Suppressor macrophage (primary cell): Measurements from ENCODE around the gene MAGI2.

ENCODE experiments used
- DNase-seq, 4 experiments: peaks; one replicate each; pipeline ENCODE4 v3.0.0-alpha.2; 2020 to 2022

The MAGI2 gene

DNA sequence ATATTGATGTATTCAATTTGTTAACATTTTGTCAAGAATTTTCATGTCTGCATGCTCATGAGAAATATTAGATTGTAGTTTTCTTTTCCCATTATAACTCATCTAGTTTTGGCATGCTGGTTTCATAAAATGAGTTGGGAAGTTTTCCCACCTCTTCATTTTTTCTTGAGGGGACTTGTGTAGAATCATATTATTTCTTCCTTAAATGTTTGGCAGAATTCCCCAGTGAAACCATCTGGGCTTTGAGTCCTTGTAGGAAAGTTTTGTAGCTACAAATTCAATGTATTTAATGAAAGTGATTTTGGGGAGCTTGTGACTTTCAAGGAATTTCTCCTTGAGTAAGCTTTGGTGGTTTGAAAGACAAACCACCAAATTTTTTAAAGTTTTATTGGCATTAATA, 1481.7 kb downstream of the MAGI2 start:
- DNase-seq: no peak

DNA sequence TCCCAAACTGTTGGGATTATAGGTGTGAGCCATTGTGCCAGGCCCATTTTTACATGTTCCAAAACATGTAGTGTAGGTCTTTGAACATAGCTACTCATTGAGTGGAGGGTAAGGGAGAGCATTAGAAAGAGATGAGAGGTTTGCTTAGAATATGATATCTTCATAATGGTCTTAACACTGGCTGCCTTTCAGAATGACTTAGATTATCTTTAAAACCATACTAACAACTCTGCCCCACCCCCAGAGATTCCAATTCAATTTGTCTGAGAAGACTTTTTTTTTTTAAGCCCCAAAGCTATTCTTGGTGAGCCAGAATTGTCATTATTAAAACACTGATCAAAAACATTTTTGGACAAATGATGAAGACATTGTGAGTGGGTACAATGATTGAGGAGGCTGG, 1486.0 kb downstream of the MAGI2 start:
- DNase-seq: no peak
